Activated CD4-positive, alpha-beta memory T cell treated with anti-CD3 and anti-CD28 coated beads, Interleukin-2, amount 10 ng/mL, durations not matched to agents 7 days and 5 days (primary cell): ENCODE data around the gene MRPS35. TPM values are rescaled to one million over a fixed set of nuclear protein-coding genes. Genes with fewer than 3 reads are reported as not detected.

Experiments
- CTCF ChIA-PET: fragments of 350-600 bp; sonication (Branson Sonifier 250); formaldehyde crosslinking; loops from one replicate; lab custom pipeline; 2021; ENCODE audit warnings: antibody characterized with exemption, inconsistent platforms; lab: Charles Lee
- POLR2A ChIA-PET: fragments of 350-600 bp; sonication (Branson Sonifier 250); formaldehyde crosslinking; loops from one replicate; lab custom pipeline; 2021; ENCODE audit warnings: antibody characterized with exemption; lab: Charles Lee
- DNase-seq: peaks from one replicate; pipeline ENCODE4 v3.0.0-alpha.2; 2020
- H3K27ac Mint-ChIP-seq: one replicate; pipeline ENCODE4 v1.8.0; 2021; ENCODE audit warnings: mild to moderate bottlenecking, mixed read lengths
- H3K27me3 Mint-ChIP-seq: one replicate; pipeline ENCODE4 v1.8.0; 2021; ENCODE audit warnings: mixed read lengths
- H3K36me3 Mint-ChIP-seq: one replicate; pipeline ENCODE4 v1.8.0; 2021; ENCODE audit warnings: low read depth, mixed read lengths
- H3K4me1 Mint-ChIP-seq: one replicate; pipeline ENCODE4 v1.8.0; 2021; ENCODE audit warnings: mixed read lengths
- H3K4me3 Mint-ChIP-seq: one replicate; pipeline ENCODE4 v1.8.0; 2021; ENCODE audit warnings: mild to moderate bottlenecking, mixed read lengths
- H3K9me3 Mint-ChIP-seq: one replicate; pipeline ENCODE4 v1.8.0; 2021; ENCODE audit warnings: mixed read lengths
- total RNA-seq, 2 experiments: library from RNA; stranded (reverse); gene quantifications; one replicate each; pipeline ENCODE4 v1.2.3, GENCODE V29; 2021

The MRPS35 gene
- total RNA-seq, 2 experiments from 2014 or later, result 30.9 to 31.8 TPM

DNA sequence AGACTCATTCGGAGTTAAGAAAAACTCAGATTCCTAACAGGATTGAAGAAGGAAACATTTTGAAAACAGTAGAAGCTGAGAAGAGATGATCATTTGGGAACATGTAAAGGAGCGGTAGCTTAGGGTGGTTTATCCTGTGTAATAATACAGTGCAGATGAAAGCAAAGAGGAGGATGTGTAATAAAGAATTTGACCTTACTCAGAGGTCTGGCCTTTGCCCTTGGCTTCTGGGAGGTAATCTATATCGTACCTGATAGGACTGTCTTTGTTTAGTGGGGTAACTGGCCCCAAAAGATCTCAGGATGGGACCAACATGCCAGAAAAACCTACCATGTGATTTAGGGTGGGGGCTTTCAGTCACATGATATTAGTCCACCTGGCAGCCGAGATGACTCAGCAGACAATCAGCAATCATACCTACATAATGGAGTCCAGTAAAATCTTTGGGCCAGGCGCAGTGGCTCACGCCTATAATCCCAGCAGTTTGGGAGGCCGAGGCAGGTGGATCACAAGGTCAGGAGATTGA lies 46.1 kb downstream of the MRPS35 start:
- ChIA-PET POLR2A (no interaction called here), CTCF (interaction anchor here (0.6 to 1.2 kb wide), 3 partner anchors 24 to 241 kb away, joined by 3 read pairs; no protein-coding TSS in a partner anchor)
- DNase-seq, result no peak
- Mint-ChIP-seq H3K4me3 (no peak overlapping the region), H3K27me3 (no peaks in the 10 kb centered on the region), H3K4me1 (peaks cover 2% of the 10 kb centered on the region), H3K36me3 (peaks cover 15% of the 10 kb centered on the region), H3K27ac (no peak overlapping the region), H3K9me3 (no peaks in the 10 kb centered on the region)

DNA sequence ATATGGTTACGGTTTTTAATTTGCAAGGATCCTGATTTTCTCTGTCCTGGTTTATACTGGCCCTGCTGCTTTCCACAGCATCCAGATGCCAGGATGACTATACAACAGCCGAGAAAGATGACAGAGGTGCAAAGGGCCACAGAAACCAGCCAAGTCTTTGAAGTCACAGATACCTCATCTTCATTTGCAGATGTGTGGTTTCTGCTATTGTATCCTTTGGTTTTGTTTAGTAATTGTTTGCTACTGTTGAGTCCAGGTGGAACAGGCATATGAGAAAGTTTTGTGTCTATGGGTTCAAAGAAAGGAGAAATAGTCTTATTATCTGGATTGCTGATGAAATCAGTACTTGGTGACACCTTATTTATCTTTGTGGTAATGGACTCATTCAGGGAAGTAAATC lies 52.1 kb downstream of the MRPS35 start:
- Mint-ChIP-seq H3K27me3 (no peaks in the 10 kb centered on the region), H3K4me1 (peaks cover 13% of the 10 kb centered on the region), H3K4me3 (no peak overlapping the region), H3K9me3 (no peaks in the 10 kb centered on the region), H3K27ac (no peak overlapping the region), H3K36me3 (no peaks in the 10 kb centered on the region)
- DNase-seq, result no peak
- POLR2A ChIA-PET, result interaction anchor here (1.3 kb wide), 1 partner anchor 17 kb away, joined by 5 read pairs; the partner anchor contains the start of genes KLHL42 and MANSC4
- CTCF ChIA-PET, result no interaction called here

DNA sequence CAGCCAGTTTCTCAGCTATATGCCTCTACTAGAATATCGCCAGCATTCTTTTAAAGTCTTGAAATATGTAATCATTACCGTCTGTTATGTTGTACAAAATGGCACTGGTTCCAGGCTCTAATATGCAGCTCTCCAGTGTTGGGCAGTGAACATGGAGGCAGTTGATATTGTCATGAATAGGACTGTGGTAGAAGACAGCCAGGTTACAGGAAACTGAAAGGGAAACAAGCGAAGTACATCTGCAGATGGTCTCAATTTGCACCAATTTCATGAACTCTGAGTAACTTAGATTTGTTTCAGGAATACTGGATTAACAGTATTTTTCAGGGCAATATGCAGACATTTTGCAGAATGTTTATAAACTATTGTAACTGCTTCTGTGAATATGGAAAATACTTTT lies 56.0 kb downstream of the MRPS35 start:
- POLR2A ChIA-PET, result interaction anchor here (1.2 kb wide), 1 partner anchor 14 kb away, joined by 3 read pairs; the partner anchor contains the start of genes KLHL42 and MANSC4
- H3K4me1 Mint-ChIP-seq, result peaks cover 14% of the 10 kb centered on the region
- CTCF ChIA-PET, result no interaction called here
- no peak for DNase-seq
- H3K36me3 Mint-ChIP-seq, result no peaks in the 10 kb centered on the region
- no peaks in the 10 kb centered on the region for H3K9me3 Mint-ChIP-seq
- H3K4me3 Mint-ChIP-seq, result no peak overlapping the region
- no peak overlapping the region for H3K27ac Mint-ChIP-seq
- peaks cover 7% of the 10 kb centered on the region for H3K27me3 Mint-ChIP-seq

DNA sequence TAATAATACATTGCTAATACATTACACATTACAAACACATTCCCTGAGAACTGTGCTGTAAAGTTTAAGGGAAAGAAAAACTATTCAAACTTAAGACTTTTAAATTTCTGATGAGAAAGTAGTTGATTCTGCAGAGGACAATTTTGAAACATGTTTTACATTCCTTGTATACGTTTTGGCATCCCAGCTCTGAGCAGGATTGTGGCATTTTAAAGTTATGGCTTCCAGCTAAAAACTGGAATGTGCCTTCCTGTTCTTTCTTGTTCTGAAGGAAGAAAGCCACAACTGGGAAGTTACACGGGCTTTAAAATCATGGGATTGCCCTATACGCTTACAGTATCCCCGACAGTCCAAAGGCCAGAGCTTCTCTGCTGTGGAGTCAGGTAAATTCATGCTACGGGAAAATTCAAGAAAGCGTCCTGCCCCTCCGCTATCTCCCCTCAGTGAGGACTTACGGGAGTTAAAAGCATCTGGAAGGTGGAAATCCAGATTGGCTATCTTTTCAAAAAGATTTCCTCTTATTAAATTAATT lies 58.6 kb downstream of the MRPS35 start:
- no peak for DNase-seq
- Mint-ChIP-seq H3K4me1 (peaks cover 3% of the 10 kb centered on the region), H3K4me3 (no peak overlapping the region), H3K36me3 (no peaks in the 10 kb centered on the region), H3K27ac (no peak overlapping the region), H3K9me3 (no peaks in the 10 kb centered on the region), H3K27me3 (peaks cover 9% of the 10 kb centered on the region)
- ChIA-PET POLR2A (interaction anchor here (1.1 kb wide), 1 partner anchor 11 kb away, joined by 7 read pairs; the partner anchor contains the start of genes KLHL42 and MANSC4), CTCF (interaction anchor here (0.9 kb wide), 1 partner anchor 15 kb away, joined by 3 read pairs; no protein-coding TSS in a partner anchor)

DNA sequence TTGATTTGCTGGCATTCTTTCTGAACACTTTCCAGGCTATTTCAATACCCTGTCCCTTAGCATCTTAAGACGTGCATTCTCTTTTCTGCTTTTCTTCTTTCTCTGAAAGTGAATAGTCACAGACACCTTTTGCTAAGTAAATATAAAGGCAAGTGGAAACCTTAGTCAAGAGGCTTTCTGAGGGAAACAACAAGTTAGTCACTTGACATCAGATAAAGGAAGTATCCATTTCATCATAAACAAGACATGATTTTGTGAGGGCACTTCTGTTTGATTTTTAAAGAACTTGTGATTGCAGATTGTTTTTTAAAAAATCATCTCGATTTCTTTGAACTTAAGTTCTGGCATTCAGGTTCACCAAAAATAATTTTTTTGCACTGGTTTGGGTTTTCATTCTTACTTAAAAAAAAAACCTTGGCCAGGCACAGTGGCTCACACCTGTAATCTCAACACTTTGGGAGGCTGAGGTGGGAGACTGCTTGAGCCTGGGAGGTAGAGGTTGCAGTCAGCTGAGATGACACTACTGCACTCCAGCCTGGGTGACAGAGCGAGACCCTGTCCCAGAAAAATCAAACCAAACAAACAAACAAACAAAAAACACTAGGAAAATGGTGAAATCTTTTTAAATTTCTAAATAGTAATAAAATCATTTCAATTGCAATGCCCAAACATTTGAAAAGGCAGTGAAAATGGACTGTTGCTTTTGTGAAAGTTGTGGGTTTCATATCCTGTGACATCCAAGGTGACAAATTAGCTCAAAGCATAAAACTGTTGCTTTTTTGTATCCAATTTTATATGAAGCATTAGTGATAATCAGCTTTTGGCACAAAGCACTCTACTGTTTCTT lies 61.1 kb downstream of the MRPS35 start:
- peaks cover 9% of the 10 kb centered on the region for H3K27me3 Mint-ChIP-seq
- H3K9me3 Mint-ChIP-seq, result no peaks in the 10 kb centered on the region
- no peaks in the 10 kb centered on the region for H3K36me3 Mint-ChIP-seq
- no peak for DNase-seq
- H3K4me1 Mint-ChIP-seq, result peaks cover 3% of the 10 kb centered on the region
- POLR2A ChIA-PET, result no interaction called here
- CTCF ChIA-PET, result no interaction called here
- no peak overlapping the region for H3K4me3 Mint-ChIP-seq
- no peak overlapping the region for H3K27ac Mint-ChIP-seq

DNA sequence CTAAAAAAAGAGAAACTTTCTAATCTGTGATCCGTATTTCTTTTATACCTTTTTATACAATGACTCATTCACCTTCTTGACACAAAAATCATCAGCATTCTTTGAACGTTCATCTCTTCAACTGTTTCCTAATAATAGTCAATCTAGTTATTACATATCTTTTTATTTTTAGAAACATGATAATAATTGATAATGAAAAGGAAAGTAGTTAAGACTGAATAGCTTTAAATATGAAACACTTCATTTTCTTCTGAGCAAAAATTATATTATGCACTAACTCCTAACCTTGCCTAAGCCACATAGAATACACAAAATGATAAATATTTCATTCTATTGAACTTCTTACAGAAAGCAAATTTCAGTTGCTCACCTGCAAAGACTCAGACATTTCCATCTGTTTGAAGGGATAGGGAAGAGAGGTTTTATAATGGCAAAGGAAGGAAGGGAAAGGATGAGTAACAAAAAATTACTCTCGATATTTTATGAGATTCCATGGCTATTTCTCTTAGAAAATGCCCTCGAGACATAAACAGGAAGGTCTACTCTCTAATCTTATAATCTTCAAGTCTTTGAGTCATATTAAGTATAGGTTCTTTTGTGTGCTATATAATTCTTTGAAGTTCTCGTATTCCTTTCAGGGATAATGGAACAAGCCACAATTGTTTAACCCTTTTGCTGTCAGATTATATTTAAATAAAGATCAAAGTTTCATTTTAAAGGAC lies 61.9 kb downstream of the MRPS35 start:
- ChIA-PET POLR2A (no interaction called here), CTCF (no interaction called here)
- Mint-ChIP-seq H3K9me3 (no peaks in the 10 kb centered on the region), H3K36me3 (no peaks in the 10 kb centered on the region), H3K27ac (no peak overlapping the region), H3K4me3 (no peak overlapping the region), H3K27me3 (peaks cover 12% of the 10 kb centered on the region), H3K4me1 (peaks cover 3% of the 10 kb centered on the region)
- DNase-seq, result no peak

DNA sequence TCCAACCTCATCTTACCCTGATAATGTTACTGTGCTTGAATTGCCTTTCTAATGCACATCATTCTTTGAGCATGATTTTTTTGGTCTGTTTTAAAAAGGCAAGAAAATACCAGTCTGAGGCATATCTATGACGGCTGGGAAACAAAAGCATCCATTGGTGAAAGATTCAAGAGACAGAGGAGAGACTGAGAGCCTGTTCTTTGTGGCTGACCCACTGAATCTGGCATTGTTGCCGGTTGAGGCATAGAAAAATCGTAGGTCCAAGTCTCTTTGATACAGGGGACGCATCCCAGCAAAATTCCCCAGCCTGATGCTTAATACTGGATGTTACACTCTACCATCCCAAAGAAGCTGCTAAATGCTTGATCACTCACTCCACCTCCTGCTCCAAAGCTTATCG lies 66.5 kb downstream of the MRPS35 start:
- CTCF ChIA-PET, result no interaction called here

DNA sequence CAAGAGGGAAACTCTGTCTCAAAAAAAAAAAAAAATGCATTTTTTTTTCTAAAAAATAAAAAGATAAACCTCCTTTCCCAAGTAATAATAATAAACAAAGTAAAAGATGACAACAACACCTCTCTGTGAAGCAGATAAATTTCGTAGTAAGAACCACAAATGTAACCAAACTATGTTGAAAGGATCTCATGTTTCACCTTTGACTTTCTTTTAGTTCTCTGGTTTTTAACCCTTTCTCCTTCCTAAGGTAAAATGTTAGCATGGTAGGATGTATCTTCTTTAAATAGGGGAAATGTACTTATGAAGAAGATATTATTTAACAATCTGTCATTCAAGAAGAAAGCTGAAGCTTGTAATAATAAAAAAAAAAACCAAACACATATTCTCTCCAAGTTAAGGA lies 67.6 kb downstream of the MRPS35 start:
- DNase-seq, result no peak
- peaks cover 26% of the 10 kb centered on the region for H3K4me1 Mint-ChIP-seq
- ChIA-PET POLR2A (interaction anchor here (2.7 kb wide), 1 partner anchor 45 kb away, joined by 8 read pairs; no protein-coding TSS in a partner anchor), CTCF (no interaction called here)
- H3K27ac Mint-ChIP-seq, result no peak overlapping the region
- H3K4me3 Mint-ChIP-seq, result peak overlapping the region; percentile 53
- no peaks in the 10 kb centered on the region for H3K9me3 Mint-ChIP-seq
- H3K27me3 Mint-ChIP-seq, result peaks cover 18% of the 10 kb centered on the region
- H3K36me3 Mint-ChIP-seq, result peaks cover 4% of the 10 kb centered on the region

More for the DNA sequence above, 66.5 kb downstream of the MRPS35 start:
- H3K4me3 Mint-ChIP-seq, result no peak overlapping the region
- H3K36me3 Mint-ChIP-seq, result no peaks in the 10 kb centered on the region
- no peak overlapping the region for H3K27ac Mint-ChIP-seq
- POLR2A ChIA-PET, result no interaction called here
- H3K27me3 Mint-ChIP-seq, result peaks cover 20% of the 10 kb centered on the region
- H3K4me1 Mint-ChIP-seq, result peaks cover 20% of the 10 kb centered on the region
- DNase-seq, result no peak
- H3K9me3 Mint-ChIP-seq, result no peaks in the 10 kb centered on the region

DNA sequence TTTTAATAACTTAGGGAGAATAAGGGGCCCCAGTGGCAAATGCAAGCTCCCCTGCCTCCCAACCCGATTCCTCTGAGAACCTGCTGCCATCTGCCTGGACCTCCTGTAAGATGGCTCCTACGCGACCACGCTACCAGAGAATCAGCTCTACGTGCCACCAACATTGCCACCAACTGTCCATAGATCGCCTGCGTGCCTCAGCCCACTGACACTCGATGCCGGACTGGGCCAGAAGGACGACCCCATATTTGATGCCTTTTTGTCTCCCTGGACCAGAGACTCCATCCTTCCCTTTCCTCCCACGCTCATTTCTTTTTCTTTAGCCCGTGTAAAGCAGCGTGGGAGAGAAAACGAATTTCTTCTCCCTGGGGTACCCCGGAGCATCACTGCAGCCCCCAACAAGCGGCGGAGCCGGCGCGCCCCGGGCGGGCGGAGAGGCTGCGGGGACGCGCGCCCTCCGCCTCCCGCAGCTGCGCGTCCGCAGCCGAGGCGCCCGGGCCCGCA lies 68.8 kb downstream of the MRPS35 start:
- no peak for DNase-seq
- CTCF ChIA-PET, result interaction anchor here (1.1 to 1.4 kb wide), 5 partner anchors 11 to 161 kb away, joined by 3 to 9 read pairs (median 5); no protein-coding TSS in a partner anchor
- Mint-ChIP-seq H3K36me3 (peaks cover 4% of the 10 kb centered on the region), H3K4me3 (peak overlapping the region; percentile 77), H3K4me1 (peaks cover 28% of the 10 kb centered on the region), H3K9me3 (no peaks in the 10 kb centered on the region), H3K27ac (peak overlapping the region; percentile 27), H3K27me3 (peaks cover 17% of the 10 kb centered on the region)
- POLR2A ChIA-PET, result interaction anchor here (0.7 to 2.7 kb wide), 9 partner anchors 9 to 377 kb away, joined by 3 to 23 read pairs (median 5); no protein-coding TSS in a partner anchor

DNA sequence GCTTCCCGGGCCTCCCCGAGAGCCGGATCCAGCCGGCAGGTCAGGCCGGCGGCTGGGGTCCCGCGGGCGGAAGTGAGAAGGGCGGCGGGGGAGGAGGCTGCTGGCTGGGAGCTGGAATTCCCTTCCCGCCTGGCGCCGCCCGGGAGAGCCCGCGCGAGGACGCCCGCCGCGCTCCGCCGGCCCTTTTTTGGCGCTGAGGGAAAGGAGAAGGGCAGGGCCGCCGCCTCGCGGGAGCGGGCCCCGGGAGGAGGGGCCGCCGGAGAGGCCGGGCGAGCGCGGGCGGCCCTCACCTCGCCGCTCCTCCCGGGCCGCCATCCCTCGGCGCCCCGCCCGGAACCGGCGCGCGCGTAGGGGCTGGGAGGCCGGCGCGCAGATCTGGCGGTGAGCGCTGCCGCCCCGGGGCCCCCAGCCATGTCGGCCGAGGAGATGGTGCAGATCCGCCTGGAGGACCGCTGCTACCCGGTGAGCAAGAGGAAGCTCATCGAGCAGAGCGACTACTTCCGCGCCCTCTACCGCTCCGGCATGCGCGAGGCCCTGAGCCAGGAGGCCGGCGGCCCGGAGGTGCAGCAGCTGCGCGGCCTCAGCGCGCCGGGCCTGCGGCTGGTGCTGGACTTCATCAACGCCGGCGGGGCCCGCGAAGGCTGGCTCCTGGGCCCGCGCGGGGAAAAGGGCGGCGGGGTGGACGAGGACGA lies 69.4 kb downstream of the MRPS35 start, which contains the start of the genes KLHL42 and MANSC4:
Gene KLHL42, plus strand, starts transcription at position 314 of the 692 bp plus-strand sequence. Its CDS starts 98 bp downstream, at position 412.
Gene MANSC4, minus strand, starts transcription at position 317 of the 692 bp plus-strand sequence. CDS start 8,960 bp downstream, outside the sequence.
- POLR2A ChIA-PET, result interaction anchor here (0.5 to 2.7 kb wide), 14 partner anchors 8 to 376 kb away, joined by 3 to 23 read pairs (median 4); no protein-coding TSS in a partner anchor
- H3K36me3 Mint-ChIP-seq, result peaks cover 6% of the 10 kb centered on the region
- peaks cover 17% of the 10 kb centered on the region for H3K27me3 Mint-ChIP-seq
- H3K27ac Mint-ChIP-seq, result peak within 1 kb of the TSS; percentile 54
- no peaks in the 10 kb centered on the region for H3K9me3 Mint-ChIP-seq
- peaks cover 33% of the 10 kb centered on the region for H3K4me1 Mint-ChIP-seq
- CTCF ChIA-PET, result interaction anchor here (0.6 to 1.4 kb wide), 7 partner anchors 11 to 216 kb away, joined by 3 to 9 read pairs (median 4); no protein-coding TSS in a partner anchor
- H3K4me3 Mint-ChIP-seq, result peak within 1 kb of the TSS; percentile 80
- DNase-seq, result peak; percentile 74

DNA sequence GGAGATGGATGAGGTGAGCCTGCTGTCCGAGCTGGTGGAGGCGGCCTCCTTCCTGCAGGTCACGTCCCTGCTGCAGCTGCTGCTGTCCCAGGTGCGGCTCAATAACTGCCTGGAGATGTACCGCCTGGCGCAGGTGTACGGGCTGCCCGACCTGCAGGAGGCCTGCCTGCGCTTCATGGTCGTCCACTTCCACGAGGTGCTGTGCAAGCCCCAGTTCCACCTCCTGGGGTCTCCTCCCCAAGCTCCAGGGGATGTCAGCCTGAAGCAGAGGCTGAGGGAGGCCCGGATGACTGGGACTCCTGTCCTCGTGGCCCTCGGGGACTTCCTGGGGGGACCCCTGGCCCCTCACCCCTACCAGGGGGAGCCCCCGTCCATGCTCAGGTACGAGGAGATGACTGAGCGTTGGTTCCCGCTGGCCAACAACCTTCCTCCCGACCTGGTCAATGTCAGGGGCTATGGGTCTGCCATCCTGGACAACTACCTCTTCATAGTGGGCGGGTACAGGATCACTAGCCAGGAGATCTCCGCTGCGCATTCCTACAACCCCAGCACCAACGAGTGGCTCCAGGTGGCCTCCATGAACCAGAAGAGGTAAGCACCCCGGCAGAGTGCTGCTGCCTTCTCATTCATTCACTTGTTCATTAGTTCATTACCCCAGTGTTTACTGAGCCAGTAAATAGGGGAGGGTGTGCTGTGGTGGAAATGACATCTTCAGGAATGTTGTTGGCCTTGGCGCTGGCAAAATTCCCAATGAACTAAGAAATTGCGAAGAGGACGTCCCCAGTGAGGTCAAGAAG lies 70.2 kb downstream of the MRPS35 start:
- ChIA-PET POLR2A (interaction anchor here (0.5 to 2.7 kb wide), 12 partner anchors 8 to 71 kb away, joined by 3 to 23 read pairs (median 4); no protein-coding TSS in a partner anchor), CTCF (interaction anchor here (0.6 to 1.4 kb wide), 6 partner anchors 10 to 215 kb away, joined by 3 to 9 read pairs (median 4); no protein-coding TSS in a partner anchor)
- Mint-ChIP-seq H3K27ac (peak overlapping the region; percentile 54), H3K4me3 (peak overlapping the region; percentile 80), H3K4me1 (peaks cover 36% of the 10 kb centered on the region), H3K9me3 (no peaks in the 10 kb centered on the region), H3K27me3 (peaks cover 17% of the 10 kb centered on the region), H3K36me3 (peaks cover 6% of the 10 kb centered on the region)
- DNase-seq, result no peak
